ENCODE measurements around the gene ARL8B.
A peak's percentile ranks its signal among the peaks of the same experiment; 100 is the strongest.
"Not testable (repeated sequence)": the region's sequence is repeated elsewhere in the genome, so short reads cannot be mapped to it uniquely, and the experiment has no call there.

Gene ARL8B

GRCh38 chr3:5112043-5112442 lies 10.0 kb upstream of the ARL8B start:
- no peak for DNase-seq

- not testable (repeated sequence) for DNase-seq
Observed at GRCh38 chr3:5113726-5114125, 8.4 kb upstream of the ARL8B start.

DNA sequence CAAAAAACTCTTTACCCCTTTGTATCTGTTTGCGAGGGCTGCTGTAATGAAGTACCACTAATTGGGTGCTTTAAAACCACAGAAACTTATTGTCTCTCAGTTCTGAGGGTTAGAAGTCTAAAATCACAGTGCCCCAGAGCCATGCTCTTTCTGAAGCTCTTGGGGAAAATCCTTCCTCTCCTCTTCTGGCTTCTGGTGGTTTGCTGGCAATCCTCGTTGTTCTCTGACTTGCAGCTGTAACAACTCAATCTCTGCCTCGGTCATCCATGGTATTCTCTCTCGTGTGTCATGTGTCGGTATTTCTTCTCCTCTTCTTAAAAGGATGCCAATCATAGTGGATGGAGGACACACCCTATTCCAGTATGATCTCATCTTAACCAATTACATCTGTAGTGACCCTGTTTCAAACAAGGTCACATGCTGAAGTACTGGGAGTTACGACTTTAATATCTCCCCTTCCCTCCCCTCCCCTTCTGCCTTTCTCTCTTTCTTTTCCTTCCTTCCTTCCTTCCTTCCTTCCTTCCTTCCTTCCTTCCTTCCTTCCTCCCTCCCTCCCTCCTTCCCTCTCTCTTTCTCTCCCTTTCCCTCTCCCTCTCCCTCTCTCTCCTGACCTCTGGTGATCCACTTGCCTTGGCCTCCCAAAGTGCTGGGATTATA lies 6.5 kb upstream of the ARL8B start:
- no peak for DNase-seq

GRCh38 chr3:5116538-5116937 lies 5.6 kb upstream of the ARL8B start:
- no peak for DNase-seq

DNA sequence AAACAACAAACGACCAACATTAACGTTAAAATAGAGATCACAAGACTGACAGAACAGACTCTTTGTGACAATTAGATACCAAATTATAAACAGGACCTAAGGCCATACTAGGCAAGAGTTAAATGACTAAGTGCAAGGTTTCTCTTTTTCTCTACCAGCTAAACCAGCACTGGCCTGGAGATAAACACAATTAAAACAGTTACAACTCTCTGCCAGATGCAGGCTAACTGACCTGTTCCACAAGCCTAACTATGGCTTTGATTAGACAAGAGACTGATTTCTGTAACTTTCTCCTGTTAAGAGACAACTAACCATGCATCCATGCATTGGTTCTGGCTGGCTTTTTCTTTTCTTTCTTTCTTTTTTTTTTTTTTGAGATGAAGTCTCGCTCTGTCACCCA lies 1.6 kb upstream of the ARL8B start:
- DNase-seq: no peak

DNA sequence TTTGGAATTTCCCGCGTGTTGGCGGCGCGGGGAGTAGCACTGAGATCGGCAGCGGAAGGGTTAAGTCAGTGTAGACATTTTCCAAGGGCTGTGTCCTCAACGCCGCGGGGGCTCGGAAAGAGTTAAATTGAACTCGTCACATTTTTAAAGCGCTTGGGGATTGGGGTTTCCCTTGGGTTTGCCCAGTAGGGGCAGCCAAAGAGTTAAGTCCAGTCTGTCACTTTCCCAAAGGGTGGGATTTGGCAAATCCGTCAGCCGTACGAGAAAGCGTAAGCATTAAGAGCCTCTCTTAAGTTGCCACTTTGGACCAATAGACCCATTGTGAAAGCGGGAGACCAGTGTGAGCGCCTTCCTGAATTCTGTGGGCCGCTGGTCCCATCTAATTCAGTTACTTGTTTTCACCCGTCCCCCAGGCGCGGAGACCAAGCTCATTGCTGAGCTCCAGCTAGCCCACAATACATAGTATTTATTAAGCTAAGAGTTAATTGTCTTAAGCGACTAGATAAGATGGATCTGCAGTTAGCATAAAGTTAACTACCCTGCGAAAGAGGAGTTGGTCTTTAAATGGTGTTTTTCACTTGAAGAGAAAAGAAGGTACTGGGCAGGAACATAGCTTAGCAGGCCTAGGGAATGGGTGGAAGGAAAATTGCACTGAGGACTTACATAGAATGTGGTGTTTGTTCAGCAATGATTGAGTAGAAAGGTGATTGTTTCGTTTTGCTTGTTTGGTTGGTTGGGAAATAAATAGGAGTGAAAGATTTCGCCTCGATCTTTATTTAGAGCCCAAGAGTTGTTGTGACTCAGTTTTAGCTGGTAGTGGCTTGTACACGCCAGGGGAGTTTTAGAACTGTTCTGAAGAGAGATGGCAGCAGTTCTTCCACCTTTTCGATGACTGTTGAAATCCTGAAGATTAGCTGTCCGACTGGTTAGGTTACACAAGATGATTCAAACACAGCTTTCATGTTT lies 932 bp downstream of the ARL8B start:
- peak; percentile 36 for DNase-seq

DNA sequence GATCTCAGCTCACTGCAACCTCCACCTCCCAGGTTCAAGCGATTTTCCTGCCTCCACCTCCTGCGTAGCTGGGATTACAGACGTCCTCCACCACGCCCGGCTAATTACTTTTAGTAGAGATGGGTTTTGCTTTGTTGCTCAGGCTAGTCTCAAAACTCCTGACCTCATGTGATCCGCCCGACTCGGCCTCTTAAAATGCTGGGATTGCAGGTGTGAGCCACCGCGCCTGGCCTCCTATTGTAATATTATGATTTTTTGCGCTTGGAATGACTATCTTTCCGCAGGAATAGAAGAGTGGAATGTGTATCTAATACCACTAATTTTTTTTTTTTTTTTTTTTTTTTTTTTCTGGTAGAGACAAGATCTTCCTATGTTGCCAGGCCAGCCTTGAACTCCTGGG lies 1.8 kb downstream of the ARL8B start:
- DNase-seq: no peak

DNA sequence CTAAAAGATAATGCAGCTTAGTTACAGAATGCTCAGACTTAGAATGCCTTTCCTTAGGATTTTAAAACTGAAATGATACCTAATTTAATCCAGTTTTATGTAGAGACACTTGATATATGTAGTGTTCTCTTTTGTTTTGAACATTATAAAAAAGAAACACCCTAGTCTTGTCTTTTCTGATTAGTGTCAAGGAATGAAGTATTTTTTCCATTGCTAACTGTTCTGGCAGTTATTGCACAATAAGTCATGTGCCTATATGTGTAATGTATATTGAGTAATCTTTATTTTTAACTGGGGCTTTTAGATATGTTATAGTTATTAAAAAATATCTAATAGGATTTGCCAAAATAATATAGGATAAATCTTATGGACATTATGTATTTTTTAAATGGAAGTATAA lies 4.5 kb downstream of the ARL8B start:
- no peak for DNase-seq

DNA sequence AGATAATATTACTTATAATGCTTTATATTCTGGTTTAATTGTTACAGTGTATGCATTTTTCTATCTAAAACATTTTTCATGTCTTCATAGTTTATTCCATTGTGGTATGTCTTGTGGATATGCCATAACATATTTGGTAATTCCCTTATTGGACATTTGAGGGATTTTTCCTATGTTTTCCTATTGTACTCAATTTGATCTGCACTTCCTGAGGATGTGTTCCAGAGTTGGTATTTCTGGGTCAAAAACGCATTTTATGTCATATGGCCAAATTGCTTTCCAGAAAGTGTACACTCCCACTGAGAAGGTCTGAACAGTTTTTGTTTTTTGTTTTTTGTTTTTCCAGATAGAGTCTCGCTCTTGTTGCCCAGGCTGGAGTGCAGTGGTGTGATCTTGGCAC lies 6.8 kb downstream of the ARL8B start:
- no peak for DNase-seq

DNA sequence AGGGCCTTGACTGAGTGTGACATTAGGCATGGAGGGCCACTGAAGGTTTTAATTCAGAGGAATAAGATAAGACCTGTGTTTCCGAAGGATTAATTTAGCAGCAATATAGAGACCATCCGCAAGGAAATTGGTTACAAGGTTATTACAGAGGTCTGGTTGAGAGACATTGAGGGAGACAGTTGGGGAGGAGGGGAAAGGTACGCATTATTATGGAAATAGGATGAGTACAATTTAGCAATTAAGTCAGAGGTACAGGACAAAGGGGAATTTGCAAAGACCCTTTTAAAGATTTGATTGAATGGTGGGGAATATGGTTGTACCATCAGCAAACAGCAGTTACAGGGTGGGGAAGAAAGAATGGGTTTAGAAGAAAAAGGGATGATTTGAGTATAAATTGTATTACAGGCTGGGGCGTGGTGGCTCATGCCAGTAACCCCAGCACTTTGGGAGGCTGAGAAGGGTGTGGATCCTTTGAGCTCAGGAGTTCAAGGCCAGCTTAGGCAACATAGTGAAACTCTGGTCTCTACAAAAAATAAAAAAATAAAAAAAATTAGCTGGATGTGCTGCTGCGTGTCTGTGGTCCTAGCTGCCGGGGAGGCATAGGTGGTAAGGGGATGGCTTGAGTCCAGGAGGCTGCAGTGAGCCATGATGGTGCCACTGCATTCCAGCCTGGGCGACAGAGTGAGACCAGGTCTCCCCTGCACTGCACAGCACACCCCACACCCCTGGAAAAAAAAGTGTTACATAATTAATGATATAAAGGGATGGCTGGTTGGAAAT lies 11.3 kb downstream of the ARL8B start:
- DNase-seq: no peak

GRCh38 chr3:5134019-5134391 lies 11.9 kb downstream of the ARL8B start:
- DNase-seq: no peak

DNA sequence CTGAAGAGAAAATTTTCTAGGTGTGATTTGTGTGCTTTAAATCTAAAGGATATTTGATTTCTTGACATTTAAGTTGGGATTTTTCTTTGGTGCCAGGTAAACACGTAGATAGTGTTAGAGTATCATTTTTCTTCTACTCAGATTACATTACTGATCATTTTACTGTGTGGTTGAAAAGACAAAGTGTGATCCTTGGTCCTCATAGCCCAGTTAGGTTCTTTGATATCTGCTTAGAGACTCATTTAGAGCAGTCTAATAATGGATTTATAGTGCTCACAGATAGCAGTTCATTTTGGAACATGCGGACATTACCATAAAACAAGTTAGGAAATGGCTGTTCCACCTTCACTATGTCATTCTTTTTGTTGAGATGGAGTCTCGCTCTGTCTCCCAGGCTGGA lies 12.4 kb downstream of the ARL8B start:
- DNase-seq: no peak

GRCh38 chr3:5136211-5136918 lies 14.3 kb downstream of the ARL8B start:
- no peak for DNase-seq

GRCh38 chr3:5136919-5137429 lies 14.9 kb downstream of the ARL8B start:
- no peak for DNase-seq

DNA sequence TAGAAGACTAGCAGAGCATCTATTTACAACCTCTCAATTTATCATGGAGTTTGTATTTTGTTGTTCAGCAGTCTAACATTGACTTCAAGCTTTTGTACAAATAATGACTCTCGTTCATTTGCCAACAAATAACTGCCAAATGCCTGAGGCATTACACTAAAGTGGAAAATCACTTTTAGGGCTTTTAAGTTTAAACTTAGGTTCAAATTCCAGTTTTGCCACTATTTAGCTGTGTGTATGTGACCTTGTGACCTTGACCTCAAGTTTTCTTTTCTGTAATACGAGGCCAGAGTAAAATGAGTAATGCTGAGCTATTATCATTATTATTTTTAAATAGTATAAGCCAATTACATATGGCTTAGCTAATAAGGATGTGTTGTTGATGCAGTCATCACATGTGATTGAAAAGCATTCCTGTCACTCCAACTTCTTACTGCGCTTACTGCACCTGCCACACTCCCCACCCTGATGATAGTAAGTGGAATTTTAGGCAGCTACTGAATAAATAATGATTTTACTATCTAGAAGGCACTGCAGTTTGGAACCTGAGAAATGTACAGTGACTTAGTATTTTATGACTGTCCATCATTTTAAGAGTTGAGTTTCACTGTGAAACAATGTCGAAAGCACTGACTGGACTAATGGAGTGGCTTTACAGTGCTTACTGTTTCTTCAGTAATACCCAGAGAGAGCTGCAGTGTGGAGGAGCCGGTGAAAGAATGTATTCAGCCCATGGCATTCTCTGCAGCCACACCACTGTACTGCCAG lies 16.3 kb downstream of the ARL8B start:
- no peak for DNase-seq

GRCh38 chr3:5140230-5140621 lies 18.1 kb downstream of the ARL8B start:
- DNase-seq: no peak

DNA sequence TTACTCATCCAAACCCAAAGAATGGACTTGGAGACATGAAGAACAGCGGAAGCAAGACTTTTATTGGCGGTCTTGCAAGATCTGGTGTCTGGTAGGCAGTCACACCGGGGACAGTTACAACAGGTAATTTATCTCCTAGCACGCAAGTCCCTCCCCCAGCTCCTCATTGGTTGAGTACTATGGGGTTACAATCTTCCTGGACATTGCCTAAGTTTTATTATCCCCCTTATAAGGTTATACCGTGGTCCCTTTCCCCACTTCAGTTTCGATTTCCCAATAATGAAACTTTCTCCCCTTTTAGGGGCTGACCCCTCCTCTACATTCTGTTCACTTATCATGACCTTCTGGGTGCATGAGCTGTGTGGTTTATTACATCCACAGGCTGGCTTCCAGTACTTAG lies 18.7 kb downstream of the ARL8B start:
- no peak for DNase-seq

- DNase-seq: no peak
Observed at GRCh38 chr3:5141760-5142159, 19.7 kb downstream of the ARL8B start.

GRCh38 chr3:5143464-5143863 lies 21.4 kb downstream of the ARL8B start:
- DNase-seq: no peak

GRCh38 chr3:5144316-5144994 lies 22.4 kb downstream of the ARL8B start:
- DNase-seq: no peak

DNA sequence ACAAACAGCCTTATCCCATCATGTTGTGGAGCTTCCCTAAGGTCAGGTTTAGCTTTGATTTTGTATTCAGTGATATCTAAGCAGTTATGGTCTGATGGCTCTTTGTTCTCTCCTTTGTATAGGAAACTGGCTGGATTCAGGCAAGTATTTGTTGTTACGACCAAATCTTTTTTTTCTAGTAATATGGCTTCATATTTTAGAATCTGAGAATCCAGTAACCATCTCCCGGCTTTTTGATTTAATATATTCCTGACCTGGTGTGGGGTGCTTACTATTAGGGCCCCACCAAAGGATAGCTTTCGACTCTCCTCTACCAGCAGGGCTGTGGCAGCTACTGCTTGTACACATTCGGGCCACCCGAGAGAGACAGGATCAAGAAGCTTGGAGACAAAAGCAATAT lies 23.0 kb downstream of the ARL8B start:
- no peak for DNase-seq

All from activated T-cell treated with anti-CD3 and anti-CD28 coated beads, Interleukin-2, amount 50 U/mL, for 1 hour (primary cell).